Kidney (tissue), 14 donors: Measurements from ENCODE around the gene CTNNA2. TPM values are rescaled to one million over a fixed set of nuclear protein-coding genes. Genes with fewer than 3 reads are reported as not detected.

Experiments
- DNase-seq, 5 donors: peaks; one replicate each; pipeline ENCODE4 v3.0.0-alpha.2; 2013 to 2020
- FAIRE-seq: peaks from 2 replicates; lab custom pipeline; 2012; peaks lifted over from hg19 to GRCh38; lab: Jason Lieb, UNC
- H3K27ac ChIP-seq, 2 donors: one replicate each; pipeline ENCODE4 v1.7.0; 2013; ENCODE audit warnings: low read depth in 2 of 2, low read length in 2 of 2, inconsistent platforms in 1 of 2
- H3K27me3 ChIP-seq: one replicate; pipeline ENCODE4 v1.7.1; 2013; ENCODE audit warnings: low read length, inconsistent platforms; ENCODE audit not compliant: control insufficient read depth, insufficient read depth
- H3K36me3 ChIP-seq, 3 donors: one replicate each; pipeline versions ENCODE4 v1.7.0 to v1.7.1; 2013; ENCODE audit warnings: low read length in 3 of 3, control low read depth in 1 of 3, inconsistent platforms in 1 of 3; ENCODE audit not compliant: insufficient read depth in 3 of 3, control insufficient read depth in 2 of 3
- H3K4me1 ChIP-seq, 3 donors: one replicate each; pipeline versions ENCODE4 v1.7.0 to v1.7.1; 2013; ENCODE audit warnings: low read length in 3 of 3, inconsistent platforms in 1 of 3, low read depth in 1 of 3; ENCODE audit not compliant: control insufficient read depth in 2 of 3, insufficient read depth in 2 of 3
- H3K4me3 ChIP-seq, 3 donors: one replicate each; pipeline versions ENCODE4 v1.7.0 to v1.8.1; 2013; ENCODE audit warnings: low read length in 3 of 3, control low read depth in 1 of 3, inconsistent platforms in 1 of 3
- H3K9ac ChIP-seq, 3 donors: one replicate each; pipeline versions ENCODE4 v1.7.0 to v1.7.1; 2013; ENCODE audit warnings: low read length in 3 of 3, control low read depth in 1 of 3, inconsistent platforms in 1 of 3
- H3K9me3 ChIP-seq, 3 donors: one replicate each; pipeline versions ENCODE4 v1.7.0 to v1.7.1; 2013; ENCODE audit warnings: low read length in 3 of 3, control low read depth in 1 of 3, inconsistent platforms in 1 of 3; ENCODE audit not compliant: control insufficient read depth in 2 of 3, insufficient read depth in 1 of 3
- CTCF ChIP-seq: IDR thresholded peaks from 3 replicates; pipeline ENCODE4 v1.5.1; 2012; ENCODE audit warnings: mild to moderate bottlenecking, moderate library complexity, borderline replicate concordance; ENCODE audit not compliant: insufficient read depth; ENCODE audit errors: extremely low read depth
- intact Hi-C: fragments of 100-400 bp; cut with DNase I; formaldehyde crosslinking; loops from one replicate; pipeline ENCODE4 v1.11.1; 2022
- polyA plus RNA-seq: library from polyadenylated mRNA; stranded (reverse); fragments of 350-450 nt; fragmentation: Illumina TruSeq; extraction: RNeasy Lipid Tissue Mini Kit (QIAGEN cat#74804); gene quantifications from one replicate; pipeline ENCODE4 v1.2.3, GENCODE V29; 2014; ENCODE audit warnings: low read depth, low replicate concordance; ENCODE audit not compliant: insufficient read depth
- total RNA-seq: library from RNA; stranded (reverse); fragmentation: NEBNext Ultra II Directional; extraction: Animal tissue kit (Norgen Biotek cat#: 25700); gene quantifications from one replicate; pipeline ENCODE4 v1.2.1, GENCODE V29; 2021
- donor health status: control.
- donor health status: control.
- donor health status: control.
- donor health status: control.
- donor health status: control.
- donor health status: DM: yes; HTN: yes; CAD: no.
- donor health status: Normal renal cell carcinoma (clear cell type).

The CTNNA2 gene
- total and polyA plus RNA-seq, 2 donors from 2014 or later, result 0.47 TPM; not detected in 1

GRCh38 chr2:80329491-80329890 lies 816.6 kb downstream of the CTNNA2 start:
- FAIRE-seq, result no peak
- no peak overlapping the region for H3K4me3 ChIP-seq
- no peaks in the 10 kb centered on the region for H3K36me3 ChIP-seq
- intact Hi-C loops, result no loop called here
- no peak overlapping the region for H3K27ac ChIP-seq
- no peak for TF ChIP-seq CTCF
- no peaks in the 10 kb centered on the region for H3K27me3 ChIP-seq
- DNase-seq, result no peak
- H3K9me3 ChIP-seq, result no peaks in the 10 kb centered on the region
- H3K9ac ChIP-seq, result no peak overlapping the region
- no peaks in the 10 kb centered on the region for H3K4me1 ChIP-seq

GRCh38 chr2:80330527-80331450 lies 817.9 kb downstream of the CTNNA2 start:
- intact Hi-C loops, result no loop called here
- no peak for DNase-seq
- no peak overlapping the region for H3K27ac ChIP-seq
- no peaks in the 10 kb centered on the region for H3K9me3 ChIP-seq
- H3K36me3 ChIP-seq, result no peaks in the 10 kb centered on the region
- H3K27me3 ChIP-seq, result no peaks in the 10 kb centered on the region
- H3K4me1 ChIP-seq, result no peaks in the 10 kb centered on the region
- no peak overlapping the region for H3K9ac ChIP-seq
- FAIRE-seq, result no peak
- no peak for TF ChIP-seq CTCF
- H3K4me3 ChIP-seq, result no peak overlapping the region

GRCh38 chr2:80333886-80334285 lies 821.0 kb downstream of the CTNNA2 start:
- FAIRE-seq (no peak), DNase-seq (no peak)
- Histone ChIP-seq H3K9me3 (no peaks in the 10 kb centered on the region), H3K4me1 (no peaks in the 10 kb centered on the region), H3K36me3 (no peaks in the 10 kb centered on the region), H3K27me3 (no peaks in the 10 kb centered on the region), H3K4me3 (no peak overlapping the region), H3K9ac (no peak overlapping the region), H3K27ac (no peak overlapping the region)
- no peak for TF ChIP-seq CTCF
- intact Hi-C loops, result no loop called here
